ENCODE results near the gene ACSBG1.
"Not testable (repeated sequence)": the region's sequence is repeated elsewhere in the genome, so short reads cannot be mapped to it uniquely, and the experiment has no call there.

Gene ACSBG1

DNA sequence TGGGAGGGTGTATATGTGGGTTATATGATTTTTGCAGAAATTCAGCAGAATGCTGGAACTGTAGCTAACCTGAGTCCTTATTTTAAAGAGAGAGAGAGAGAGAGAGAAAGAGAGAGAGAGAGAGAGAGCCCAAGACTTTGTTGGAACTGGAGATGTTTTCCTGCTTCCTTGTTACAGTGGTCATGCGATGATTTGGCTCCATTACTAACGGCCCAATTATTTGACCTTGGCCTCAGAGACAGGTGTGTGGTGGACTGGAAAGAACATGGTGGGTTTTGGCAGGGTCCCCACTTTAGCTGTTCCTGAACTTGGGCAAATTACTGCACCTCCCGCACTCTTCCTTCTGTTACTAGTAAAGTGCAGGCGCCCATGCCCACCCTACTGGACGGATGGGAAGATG lies 14.8 kb upstream of the ACSBG1 start:
- DNase-seq, result no peak

DNA sequence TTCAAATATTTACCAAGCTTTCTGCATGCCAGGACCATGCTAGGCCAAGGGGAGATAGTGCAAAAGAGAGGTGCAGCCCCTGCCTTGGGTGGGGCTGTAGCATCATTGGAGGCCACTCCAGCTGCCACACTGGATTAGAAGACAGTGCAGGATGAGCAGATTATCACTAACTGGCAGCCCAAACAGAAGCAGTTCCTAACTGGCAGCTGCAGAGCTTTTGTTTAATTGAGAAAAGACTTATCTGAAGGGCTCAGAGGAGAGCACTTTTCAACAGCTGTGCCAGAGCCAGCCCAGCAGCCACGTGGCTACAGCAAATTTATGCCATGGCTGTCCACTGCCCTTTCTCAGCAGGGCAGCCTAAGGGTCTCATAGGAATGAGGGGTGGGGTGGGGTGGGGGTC lies 13.5 kb upstream of the ACSBG1 start:
- no peak for DNase-seq

- not testable (repeated sequence) for DNase-seq
These were observed 11.7 kb upstream of the ACSBG1 start for GRCh38 chr15:78245976-78246620.

- DNase-seq, result not testable (repeated sequence)
These were observed 11.0 kb upstream of the ACSBG1 start for GRCh38 chr15:78245392-78245791.

- DNase-seq, result no peak
These were observed 10.5 kb upstream of the ACSBG1 start for GRCh38 chr15:78244893-78245292.

DNA sequence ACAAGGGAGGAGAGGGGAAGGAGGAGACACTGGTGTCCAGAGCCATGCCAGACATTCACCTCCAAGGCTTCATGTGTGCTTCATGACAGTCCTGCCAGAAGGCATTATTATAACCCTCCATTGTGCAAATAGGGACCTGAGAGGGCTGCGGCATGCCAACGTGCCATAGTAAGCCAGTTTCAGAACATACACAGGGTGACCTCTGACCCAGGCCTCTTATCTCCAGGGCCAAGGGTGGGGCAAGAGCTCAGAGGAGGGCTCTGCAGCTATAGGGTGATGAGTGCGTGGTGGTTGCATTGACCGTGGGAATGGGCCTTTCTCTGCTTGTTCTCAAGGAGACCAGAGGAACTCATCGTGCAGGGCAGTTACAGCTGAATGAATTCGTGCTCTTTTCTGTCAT lies 9.7 kb upstream of the ACSBG1 start:
- no peak for DNase-seq

DNA sequence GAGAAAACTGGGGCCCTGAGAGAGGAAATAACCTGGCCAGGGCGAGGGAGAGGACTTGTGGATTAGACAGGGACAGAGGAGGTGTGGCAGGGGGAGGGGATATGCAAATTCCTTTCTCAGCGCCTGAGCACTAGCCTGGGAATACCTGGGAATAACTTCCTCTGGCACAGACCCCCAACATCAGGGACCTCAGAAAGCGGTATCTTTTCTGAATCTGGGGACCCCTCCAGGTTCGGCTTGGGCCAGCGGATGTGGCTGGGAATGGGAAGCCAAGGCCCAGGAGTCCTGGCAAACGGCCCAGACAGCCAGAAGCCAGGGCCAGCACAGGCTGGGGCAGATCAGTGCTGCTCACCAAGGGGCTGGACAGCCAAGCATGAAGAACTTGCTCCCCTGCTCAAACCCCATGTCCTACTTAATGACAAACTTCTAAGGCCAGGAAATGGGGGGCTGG lies 9.2 kb upstream of the ACSBG1 start:
- DNase-seq, result no peak

DNA sequence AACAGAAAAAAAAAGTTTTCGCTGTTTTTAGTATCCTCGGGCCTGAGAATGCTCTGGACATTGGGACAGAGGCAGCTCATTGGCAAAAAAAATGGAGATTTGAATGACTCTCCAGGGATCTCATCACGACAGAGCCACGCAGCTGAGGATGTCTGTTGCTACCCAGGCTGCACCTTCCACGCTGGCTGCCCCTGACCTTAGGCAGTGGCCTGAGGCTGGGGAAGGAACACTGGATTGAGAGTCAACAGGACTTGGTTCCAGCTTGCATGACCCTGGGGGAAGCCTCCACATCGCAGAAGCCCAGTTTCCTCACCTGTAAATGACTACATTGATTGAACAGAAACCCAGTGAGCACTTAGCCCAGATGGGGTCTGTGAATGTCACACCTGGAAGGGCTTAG lies 8.7 kb upstream of the ACSBG1 start:
- DNase-seq, result no peak

DNA sequence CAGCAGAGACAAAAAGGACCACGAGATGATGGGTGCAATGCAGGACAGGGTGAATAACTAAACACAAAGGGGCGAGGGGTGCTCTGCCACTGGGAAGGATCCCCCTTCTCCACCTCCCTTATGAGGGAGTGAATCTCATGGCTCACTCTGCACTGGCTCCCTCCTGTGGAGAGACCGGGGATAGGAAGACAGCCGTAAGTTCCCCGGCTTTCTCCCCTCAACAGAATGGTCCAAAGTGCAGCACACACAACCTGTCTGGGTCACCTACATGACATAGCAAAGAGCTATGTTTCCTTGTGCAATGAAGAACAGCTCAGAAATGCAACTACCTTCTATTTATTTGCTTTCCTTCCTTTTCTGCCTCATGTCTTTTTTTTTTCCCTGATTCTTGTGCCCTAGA lies 7.8 kb upstream of the ACSBG1 start:
- peak in 1 of 2 donors; percentile 33 for DNase-seq

DNA sequence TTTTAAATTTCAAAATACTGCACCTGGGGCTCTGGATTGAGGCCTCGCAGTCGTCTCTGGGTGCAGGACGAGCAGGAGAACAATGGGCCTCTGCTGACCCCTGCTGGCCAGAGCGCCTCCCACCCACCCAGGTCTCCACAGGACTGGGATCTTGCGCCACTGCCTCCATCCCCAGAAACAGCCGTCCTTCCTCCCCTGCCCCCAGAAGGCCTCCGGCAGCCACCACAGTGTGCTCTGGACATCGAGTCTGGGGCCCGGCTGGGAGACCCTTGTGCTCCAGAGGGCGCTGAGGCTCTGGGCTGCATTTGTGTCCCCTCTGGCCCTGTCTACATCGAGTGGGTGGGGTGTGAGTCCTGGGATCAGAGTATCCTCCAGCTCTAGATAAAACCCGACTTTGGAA lies 6.7 kb upstream of the ACSBG1 start:
- peak; percentile 88 to 91 for DNase-seq

DNA sequence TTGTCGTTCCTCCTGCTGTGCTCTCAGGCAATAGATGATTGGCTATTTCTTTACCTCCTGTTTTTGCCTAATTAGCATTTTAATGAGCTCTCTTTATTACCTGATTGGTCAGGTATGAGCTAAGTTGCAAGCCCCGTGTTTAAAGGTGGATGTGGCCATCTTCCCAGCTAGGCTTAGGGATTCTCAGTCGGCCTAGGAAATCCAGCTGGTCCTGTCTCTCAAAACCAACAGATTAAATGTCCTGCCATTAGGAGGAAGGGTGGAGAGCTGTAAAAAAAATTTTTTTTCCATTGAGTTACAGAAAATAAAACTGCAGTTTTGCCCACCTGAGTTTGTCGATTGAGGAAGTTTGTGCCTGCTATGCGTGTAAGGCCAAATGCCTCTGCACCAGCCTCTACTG lies 5.4 kb upstream of the ACSBG1 start:
- no peak for DNase-seq

DNA sequence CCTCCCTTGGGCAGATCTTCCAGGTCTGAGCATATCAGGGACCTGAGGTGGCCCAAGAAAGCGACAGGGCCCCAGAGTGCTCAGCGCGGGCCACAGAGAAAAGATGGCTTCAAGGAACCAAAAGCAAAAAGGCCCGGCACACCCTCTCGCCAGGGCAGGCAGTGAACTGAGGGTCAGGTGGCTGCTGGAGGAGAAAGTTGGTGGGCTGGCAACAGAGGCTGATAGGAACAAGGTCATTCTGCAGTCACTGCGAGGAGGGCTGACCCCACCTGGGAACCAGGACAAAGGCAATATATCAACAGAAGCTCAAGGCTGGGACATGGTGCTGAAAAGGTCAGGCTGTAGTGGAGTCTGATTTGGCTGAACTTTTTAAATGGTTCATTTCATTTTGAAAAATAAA lies 2.8 kb upstream of the ACSBG1 start:
- DNase-seq, result no peak

- DNase-seq, result no peak
These were observed 2.1 kb upstream of the ACSBG1 start for GRCh38 chr15:78236491-78236890.

- no peak for DNase-seq
These were observed 869 bp downstream of the ACSBG1 start for GRCh38 chr15:78233496-78233895.

DNA sequence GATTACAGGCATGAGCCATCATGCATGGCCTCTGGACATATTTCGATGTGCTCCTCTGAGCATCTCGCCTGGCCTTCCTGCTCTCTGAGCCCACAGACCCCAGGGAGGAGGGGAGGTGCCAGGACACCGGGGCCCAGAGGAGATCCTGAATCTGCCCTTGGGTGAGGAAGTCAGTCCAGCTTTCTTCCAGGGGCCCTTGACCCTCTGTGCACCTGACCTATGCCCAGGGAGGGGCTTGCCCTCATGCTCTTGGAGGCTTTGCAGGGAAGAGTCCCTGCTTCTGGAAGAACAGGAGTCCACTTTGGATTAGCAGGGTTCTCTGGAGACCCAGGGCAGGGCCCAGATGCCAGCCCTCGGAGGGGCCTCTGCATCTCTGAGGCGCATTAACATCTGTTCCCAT lies 1.4 kb downstream of the ACSBG1 start:
- no peak for DNase-seq

GRCh38 chr15:78229431-78230406 lies 4.6 kb downstream of the ACSBG1 start:
- no peak for DNase-seq

GRCh38 chr15:78228356-78228996 lies 5.9 kb downstream of the ACSBG1 start:
- DNase-seq, result no peak

- no peak for DNase-seq
These were observed 8.4 kb downstream of the ACSBG1 start for GRCh38 chr15:78225783-78226541.

DNA sequence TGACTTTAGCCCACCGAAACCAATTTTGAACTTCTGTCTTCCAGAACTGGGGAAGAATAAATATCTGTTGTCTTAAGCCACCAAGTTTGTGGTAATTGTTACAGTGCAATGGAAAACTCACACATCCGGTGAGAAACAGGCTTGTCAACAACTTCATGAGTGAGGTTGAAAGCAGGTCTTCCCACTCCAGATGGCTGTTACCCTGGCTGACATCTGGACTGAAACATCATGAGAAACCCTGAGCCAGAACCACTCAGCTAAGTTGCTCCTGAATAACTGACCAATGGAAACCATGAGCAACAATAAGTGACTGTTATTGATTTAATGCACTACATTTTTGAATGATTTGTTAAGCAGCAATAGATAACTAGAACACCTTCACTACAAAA lies 10.3 kb downstream of the ACSBG1 start:
- DNase-seq, result no peak

DNA sequence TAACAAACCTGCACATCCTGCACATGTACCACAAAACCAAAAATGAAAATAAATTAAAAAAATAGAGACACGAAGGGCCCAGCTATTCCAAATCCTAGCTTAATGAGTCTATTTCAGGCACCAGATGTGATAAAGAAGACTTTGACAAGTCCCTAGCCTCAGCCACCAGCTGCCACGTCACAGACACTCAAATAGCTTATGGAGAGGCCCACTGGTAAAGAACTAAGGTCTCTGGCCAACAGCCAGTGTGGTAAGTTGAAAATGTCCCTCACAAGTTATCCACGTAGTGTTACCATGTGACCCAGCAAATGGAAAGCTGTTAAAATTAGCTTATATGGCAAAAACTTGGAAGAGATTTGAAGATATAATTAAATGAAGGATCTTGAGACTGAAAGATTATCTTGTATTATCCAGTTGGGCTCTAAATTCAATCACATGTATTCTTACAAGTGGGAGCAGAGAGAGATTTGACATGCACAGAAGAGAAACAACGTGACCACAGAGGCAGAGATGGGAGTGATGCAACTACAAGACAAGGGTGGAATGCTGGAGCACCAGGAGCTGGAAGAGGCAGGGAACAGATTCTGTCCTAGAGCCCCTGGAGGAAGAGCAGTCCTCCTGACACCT lies 10.9 kb downstream of the ACSBG1 start:
- DNase-seq, result no peak

DNA sequence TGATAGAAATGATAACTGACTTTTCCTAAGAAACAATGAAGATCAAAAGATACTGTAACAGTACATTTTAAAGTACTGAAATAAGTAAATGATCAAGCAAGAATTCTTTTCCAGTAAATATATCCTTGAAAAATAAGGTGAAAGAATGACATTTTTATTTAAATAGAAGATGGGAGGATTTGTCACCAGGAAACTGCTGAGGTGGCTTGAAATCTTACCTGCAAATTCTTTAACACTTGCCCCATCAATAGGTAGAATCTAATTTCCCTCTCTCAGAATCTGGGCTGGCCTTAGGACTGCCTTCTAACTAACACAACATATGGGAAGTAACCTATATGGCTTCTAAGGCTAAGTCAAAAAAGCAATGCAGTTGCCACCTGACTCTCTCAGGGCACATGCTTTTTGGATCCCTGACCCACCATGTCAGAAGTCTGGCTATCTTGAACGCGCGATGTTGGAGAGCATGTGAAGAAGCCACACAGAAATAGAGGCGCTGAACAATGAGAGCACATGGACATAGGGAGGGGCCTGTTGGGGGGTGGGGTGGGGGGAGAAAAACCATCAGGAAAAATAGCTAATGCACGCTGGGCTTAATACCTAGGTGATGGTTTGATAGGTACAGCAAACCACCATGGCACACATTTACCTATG lies 11.5 kb downstream of the ACSBG1 start:
- no peak for DNase-seq

GRCh38 chr15:78220713-78221112 lies 13.7 kb downstream of the ACSBG1 start:
- no peak for DNase-seq

All from stimulated activated CD4-positive, alpha-beta T cell treated with anti-CD3 and anti-CD28 coated beads, Interleukin-2, amount 100 ng/mL, for 24 hours (primary cell).